Coronary artery (tissue), 2 donors: ENCODE data around the gene CDKL2.
A peak's percentile ranks its signal among the peaks of the same experiment; 100 is the strongest.

Experiments used
- DNase-seq: peaks from one replicate; pipeline ENCODE4 v3.0.0-alpha.2; 2017; ENCODE audit warnings: low spot score
- H3K27ac ChIP-seq, 2 donors: fragments of 200-600 bp; sonication (generic); one replicate each; pipeline ENCODE4 v1.5.1; 2016 to 2019
- H3K4me3 ChIP-seq: fragments of 200-600 bp; sonication (generic); 2 replicates; pipeline ENCODE4 v1.5.1; 2016; ENCODE audit warnings: mild to moderate bottlenecking, moderate library complexity
- TF ChIP-seq, protein P1 (sequence below): fragments of 200-600 bp; sonication (generic); IDR thresholded peaks from one replicate; pipeline ENCODE4 v1.5.1; 2019; ENCODE audit warnings: antibody characterized with exemption

CDKL2 gene

DNA sequence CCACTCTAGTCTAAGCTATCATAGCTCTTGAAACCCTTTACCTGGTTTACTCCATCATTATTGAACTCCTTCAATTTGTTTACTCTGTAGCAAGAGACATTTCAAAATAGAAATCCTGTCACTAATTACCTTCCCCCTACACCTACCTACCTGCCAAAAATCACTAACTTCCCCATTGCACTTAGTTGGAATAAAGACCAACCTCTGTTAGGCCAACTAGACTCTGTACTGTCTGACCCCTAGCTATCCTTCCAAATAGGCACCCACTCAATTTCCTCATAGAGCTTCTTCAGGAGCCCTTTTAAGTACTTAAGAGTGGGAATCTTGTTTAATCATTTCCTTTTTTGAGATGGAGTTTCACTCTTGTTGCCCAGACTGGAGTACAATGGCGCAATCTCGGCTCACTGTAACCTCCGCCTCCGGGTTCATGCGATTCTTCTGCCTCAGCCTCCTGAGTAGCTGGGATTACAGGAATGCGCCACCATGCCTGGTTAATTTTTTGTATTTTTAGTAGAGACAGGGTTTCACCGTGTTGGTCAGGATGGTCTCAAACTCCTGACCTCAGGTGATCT, 8.9 kb upstream of the CDKL2 start:
- Histone ChIP-seq H3K4me3 (no peak overlapping the region), H3K27ac (no peak overlapping the region)
- TF ChIP-seq, protein P1, sequence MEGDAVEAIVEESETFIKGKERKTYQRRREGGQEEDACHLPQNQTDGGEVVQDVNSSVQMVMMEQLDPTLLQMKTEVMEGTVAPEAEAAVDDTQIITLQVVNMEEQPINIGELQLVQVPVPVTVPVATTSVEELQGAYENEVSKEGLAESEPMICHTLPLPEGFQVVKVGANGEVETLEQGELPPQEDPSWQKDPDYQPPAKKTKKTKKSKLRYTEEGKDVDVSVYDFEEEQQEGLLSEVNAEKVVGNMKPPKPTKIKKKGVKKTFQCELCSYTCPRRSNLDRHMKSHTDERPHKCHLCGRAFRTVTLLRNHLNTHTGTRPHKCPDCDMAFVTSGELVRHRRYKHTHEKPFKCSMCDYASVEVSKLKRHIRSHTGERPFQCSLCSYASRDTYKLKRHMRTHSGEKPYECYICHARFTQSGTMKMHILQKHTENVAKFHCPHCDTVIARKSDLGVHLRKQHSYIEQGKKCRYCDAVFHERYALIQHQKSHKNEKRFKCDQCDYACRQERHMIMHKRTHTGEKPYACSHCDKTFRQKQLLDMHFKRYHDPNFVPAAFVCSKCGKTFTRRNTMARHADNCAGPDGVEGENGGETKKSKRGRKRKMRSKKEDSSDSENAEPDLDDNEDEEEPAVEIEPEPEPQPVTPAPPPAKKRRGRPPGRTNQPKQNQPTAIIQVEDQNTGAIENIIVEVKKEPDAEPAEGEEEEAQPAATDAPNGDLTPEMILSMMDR, result no peak
- no peak for DNase-seq

DNA sequence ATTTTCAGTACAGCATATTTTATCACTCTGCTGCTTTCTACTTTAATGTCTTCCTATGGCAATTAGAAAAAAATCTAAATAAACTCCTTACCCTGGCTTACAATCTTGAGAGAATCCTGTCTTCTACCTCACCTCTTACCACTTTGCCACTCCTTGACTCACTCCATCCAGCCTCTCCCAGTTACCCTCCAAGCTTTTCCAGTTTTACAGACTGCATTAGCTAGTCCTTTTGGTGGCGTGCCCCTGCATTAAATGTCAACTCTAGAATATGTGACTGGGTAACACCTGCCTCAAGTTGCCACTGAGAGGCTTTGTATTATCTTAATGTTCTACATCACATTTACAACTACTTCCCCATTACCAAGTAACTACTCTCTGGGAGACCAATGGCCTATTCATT, 7.5 kb upstream of the CDKL2 start:
- TF ChIP-seq, protein P1, result no peak
- Histone ChIP-seq H3K27ac (no peak overlapping the region), H3K4me3 (no peak overlapping the region)
- no peak for DNase-seq

DNA sequence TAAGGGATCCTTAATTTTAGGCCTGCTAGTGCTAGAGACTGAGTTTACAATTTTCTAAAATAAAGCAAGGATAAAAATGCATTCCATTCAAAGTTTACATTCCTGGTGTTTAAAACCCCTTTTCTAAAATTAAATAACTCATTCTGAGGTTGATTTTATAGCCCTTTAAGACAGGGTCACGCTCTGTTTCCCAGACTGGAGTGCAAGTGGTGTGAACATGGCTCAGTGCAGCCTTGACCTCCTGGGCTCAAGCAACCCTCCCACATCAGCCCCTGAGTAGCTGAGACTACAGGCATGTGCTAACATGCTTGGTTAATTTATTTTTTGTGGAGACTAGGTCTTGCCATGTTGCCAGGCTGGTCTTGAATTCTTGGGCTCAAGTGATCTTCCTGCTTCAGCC, 6.8 kb upstream of the CDKL2 start:
- DNase-seq, result no peak
- H3K4me3 ChIP-seq, result no peak overlapping the region
- TF ChIP-seq, protein P1, result no peak
- H3K27ac ChIP-seq, result no peak overlapping the region

DNA sequence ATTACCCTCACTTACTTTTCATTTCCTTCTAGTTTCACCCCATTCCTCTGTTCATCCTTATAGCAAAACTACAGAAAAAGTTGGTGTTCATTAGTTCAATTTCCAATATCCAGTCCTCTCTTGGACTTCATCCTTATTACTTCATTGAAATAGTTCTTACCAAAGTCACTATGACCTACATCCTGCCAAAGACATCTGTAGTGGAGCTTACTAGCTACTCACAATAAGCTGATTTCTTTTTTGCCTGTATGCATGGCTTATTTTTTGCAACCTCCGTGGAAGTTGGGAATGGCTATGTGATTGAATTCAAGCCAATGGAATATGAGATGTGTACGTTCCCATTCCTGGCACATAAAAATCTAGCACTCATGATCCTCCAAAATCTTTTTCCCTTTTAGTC, 4.6 kb upstream of the CDKL2 start:
- TF ChIP-seq, protein P1, result no peak
- Histone ChIP-seq H3K4me3 (no peak overlapping the region), H3K27ac (no peak overlapping the region)
- DNase-seq, result no peak

DNA sequence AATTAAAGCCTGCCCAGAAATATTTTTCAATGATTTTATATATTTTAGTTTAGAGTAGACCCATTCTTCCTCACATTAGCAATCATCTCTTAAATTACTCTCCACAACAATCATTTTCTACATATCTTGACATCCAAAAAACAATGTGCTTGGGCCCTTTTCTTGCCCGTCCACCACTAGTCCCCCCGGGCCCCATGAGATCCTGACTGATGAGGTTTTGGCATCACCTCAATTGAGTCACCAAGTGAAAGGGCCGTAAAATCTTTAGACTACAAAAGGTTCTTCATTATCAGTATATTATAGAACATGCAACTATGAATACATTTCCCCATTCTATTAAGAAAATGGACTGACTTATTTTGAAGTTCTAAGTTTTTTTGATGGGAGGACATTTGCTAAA, 4.0 kb upstream of the CDKL2 start:
- no peak overlapping the region for H3K27ac ChIP-seq
- no peak for DNase-seq
- TF ChIP-seq, protein P1, result no peak
- no peak overlapping the region for H3K4me3 ChIP-seq

DNA sequence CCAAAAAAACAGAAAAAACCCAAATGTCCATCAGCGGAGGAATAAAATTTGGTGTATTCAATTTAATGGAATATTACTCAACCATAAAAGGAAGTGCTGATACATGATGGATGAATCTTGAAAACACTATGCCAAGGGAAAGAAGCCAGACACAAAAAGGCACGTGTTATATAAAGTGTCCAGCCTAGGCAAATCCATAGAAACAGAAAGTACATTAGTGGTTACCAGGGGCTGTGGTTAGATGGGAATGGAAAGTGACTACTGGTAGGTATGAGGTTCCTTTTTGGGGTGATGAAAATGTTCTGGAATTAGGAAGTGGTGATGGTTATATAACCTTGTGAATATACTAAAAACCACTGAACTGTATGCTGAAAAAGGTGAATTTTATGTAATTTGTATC, 3.5 kb upstream of the CDKL2 start:
- Histone ChIP-seq H3K27ac (no peak overlapping the region), H3K4me3 (no peak overlapping the region)
- DNase-seq, result no peak
- TF ChIP-seq, protein P1, result no peak

DNA sequence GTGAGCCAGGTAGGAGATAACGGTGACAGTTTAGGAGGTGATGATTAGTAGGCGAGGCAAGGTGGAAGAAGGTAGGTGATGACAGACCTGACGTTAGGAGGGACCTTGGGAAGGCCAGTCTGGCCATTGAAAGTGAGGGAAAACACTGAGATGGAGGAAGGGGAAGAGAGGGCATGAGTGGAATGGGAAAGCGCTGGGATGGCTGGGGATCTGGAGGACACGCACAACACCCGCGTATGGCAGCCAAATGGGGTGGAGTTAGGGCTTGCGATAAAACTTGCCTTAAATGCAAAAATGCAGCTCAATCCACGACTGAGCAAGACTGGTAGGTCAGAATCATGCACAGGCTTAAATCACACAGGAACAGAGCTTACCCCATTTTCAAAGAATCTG, 605 bp upstream of the CDKL2 start:
- H3K27ac ChIP-seq, result no peak overlapping the region
- DNase-seq, result no peak
- peak overlapping the region; percentile 76 for H3K4me3 ChIP-seq
- TF ChIP-seq, protein P1, result no peak
